ENCODE measurements around the gene ASAP3.

DNA sequence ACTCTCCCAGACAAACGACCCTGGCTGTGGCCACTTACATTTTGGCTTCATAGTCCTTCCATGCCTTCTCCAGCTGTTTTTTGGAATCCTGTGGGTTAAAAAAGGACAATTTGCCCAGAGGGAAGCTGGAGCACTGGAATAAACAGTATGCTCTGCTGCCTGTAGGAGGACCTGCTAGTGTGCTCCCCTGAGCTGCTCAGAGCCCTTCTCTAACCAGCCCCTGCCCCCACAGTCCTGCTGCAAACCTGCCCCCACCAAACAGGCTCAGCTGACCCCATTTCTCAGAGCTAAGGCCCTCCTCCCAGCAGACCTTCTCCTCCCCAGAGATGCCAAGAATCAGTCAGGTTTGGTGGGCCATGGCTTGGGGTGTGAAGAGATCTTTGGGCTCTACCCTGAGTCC, 32.5 kb downstream of the ASAP3 start:
- TF ChIP-seq ZNF274 (IDR thresholded peaks at IDR 0.05; ENCODE audit: low read length) (no peak), ZNF274 (tag by site-specific recombination; IDR thresholded peaks at IDR 0.05; ENCODE audit: borderline replicate concordance) (no peak), TCF7L2 (IDR thresholded peaks at IDR 0.05; ENCODE audit: borderline replicate concordance, low read depth, low read length) (no peak), ZSCAN16 (tag by site-specific recombination; IDR thresholded peaks at IDR 0.05) (no peak)
- TF ChIP-seq, protein P1, sequence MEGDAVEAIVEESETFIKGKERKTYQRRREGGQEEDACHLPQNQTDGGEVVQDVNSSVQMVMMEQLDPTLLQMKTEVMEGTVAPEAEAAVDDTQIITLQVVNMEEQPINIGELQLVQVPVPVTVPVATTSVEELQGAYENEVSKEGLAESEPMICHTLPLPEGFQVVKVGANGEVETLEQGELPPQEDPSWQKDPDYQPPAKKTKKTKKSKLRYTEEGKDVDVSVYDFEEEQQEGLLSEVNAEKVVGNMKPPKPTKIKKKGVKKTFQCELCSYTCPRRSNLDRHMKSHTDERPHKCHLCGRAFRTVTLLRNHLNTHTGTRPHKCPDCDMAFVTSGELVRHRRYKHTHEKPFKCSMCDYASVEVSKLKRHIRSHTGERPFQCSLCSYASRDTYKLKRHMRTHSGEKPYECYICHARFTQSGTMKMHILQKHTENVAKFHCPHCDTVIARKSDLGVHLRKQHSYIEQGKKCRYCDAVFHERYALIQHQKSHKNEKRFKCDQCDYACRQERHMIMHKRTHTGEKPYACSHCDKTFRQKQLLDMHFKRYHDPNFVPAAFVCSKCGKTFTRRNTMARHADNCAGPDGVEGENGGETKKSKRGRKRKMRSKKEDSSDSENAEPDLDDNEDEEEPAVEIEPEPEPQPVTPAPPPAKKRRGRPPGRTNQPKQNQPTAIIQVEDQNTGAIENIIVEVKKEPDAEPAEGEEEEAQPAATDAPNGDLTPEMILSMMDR (tag by site-specific recombination; IDR thresholded peaks at IDR 0.05) = no peak
- TF ChIP-seq, protein P2, sequence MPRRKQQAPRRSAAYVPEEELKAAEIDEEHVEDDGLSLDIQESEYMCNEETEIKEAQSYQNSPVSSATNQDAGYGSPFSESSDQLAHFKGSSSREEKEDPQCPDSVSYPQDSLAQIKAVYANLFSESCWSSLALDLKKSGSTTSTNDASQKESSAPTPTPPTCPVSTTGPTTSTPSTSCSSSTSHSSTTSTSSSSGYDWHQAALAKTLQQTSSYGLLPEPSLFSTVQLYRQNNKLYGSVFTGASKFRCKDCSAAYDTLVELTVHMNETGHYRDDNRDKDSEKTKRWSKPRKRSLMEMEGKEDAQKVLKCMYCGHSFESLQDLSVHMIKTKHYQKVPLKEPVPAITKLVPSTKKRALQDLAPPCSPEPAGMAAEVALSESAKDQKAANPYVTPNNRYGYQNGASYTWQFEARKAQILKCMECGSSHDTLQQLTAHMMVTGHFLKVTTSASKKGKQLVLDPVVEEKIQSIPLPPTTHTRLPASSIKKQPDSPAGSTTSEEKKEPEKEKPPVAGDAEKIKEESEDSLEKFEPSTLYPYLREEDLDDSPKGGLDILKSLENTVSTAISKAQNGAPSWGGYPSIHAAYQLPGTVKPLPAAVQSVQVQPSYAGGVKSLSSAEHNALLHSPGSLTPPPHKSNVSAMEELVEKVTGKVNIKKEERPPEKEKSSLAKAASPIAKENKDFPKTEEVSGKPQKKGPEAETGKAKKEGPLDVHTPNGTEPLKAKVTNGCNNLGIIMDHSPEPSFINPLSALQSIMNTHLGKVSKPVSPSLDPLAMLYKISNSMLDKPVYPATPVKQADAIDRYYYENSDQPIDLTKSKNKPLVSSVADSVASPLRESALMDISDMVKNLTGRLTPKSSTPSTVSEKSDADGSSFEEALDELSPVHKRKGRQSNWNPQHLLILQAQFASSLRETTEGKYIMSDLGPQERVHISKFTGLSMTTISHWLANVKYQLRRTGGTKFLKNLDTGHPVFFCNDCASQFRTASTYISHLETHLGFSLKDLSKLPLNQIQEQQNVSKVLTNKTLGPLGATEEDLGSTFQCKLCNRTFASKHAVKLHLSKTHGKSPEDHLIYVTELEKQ (tag by site-specific recombination; IDR thresholded peaks at IDR 0.05; ENCODE audit: borderline replicate concordance) = no peak
